ENCODE measurements around the gene ZNRD2. TPM values are rescaled to one million over a fixed set of nuclear protein-coding genes. Genes with fewer than 3 reads are reported as not detected.

The ZNRD2 gene
- total and polyA plus RNA-seq, 2 of the 8 experiments (the other 6 are each of a cell fraction or from before 2014, with no cell fraction given) = 53.4 to 125 TPM

GRCh38 chr11:65532388-65533064 lies 37.8 kb upstream of the ZNRD2 start:
- no peak overlapping the region for H3K18ac ChIP-seq (ENCODE audit: extremely low read depth, low read length)
- TF ChIP-seq TEAD4 (IDR thresholded peaks at IDR 0.05; ENCODE audit: low read depth, low read length) (no peak), EGR1 (IDR thresholded peaks at IDR 0.05; ENCODE audit: borderline replicate concordance, low read depth, low read length) (no peak), BRCA1 (IDR thresholded peaks at IDR 0.05; ENCODE audit: low read depth, low read length) (no peak), MAFK (IDR thresholded peaks at IDR 0.05; ENCODE audit: low read depth, low read length) (no peak)
- no peak overlapping the region for H2AFZ ChIP-seq (ENCODE audit: low read length)
- H3K9ac ChIP-seq (replicated peaks in 1 of 4; ENCODE audit: extremely low read depth in 1 of 4, low read depth in 3 of 4, low read length in 3 of 4) = no peak overlapping the region
- POLR2A ChIA-PET (ENCODE audit: partially characterized antibody) = interaction anchor here (0.9 to 1.6 kb wide), 3 partner anchors 23 to 35 kb away, joined by 3 to 4 read pairs (median 4); no protein-coding TSS in a partner anchor
- no peaks in the 10 kb centered on the region; the same call in 1 of the 2 replicates for H3K79me1 ChIP-seq (ENCODE audit: low read depth, low read length)
- H3K4ac ChIP-seq (replicated peaks; ENCODE audit: insufficient read length, low read depth, low read length) = no peak overlapping the region
- no peak overlapping the region for H3K23ac ChIP-seq (ENCODE audit: insufficient read length)
- no peaks in the 10 kb centered on the region for H3K79me2 ChIP-seq (ENCODE audit: control insufficient read depth in 1 of 2, insufficient read depth in 2 of 2, low read length in 2 of 2)
- no peak overlapping the region for H2BK5ac ChIP-seq (ENCODE audit: low read depth, low read length)
- no peak overlapping the region for H2BK12ac ChIP-seq (ENCODE audit: low read depth, low read length)
- peaks cover 2 to 20% (median 17%) of the 10 kb centered on the region in 4 experiments for H3K36me3 ChIP-seq (ENCODE audit: control insufficient read depth in 2 of 4, insufficient read depth in 4 of 4, low read length in 3 of 4)
- H3K23me2 ChIP-seq (ENCODE audit: low read depth, low read length) = no peaks in the 10 kb centered on the region
- no peak overlapping the region for H3K4me3 ChIP-seq (ENCODE audit: extremely low read depth in 1 of 4, insufficient read depth in 2 of 4, low read depth in 3 of 4, low read length in 4 of 4)
- H2BK20ac ChIP-seq (ENCODE audit: low read length) = no peak overlapping the region
- H4K8ac ChIP-seq (ENCODE audit: extremely low read depth, insufficient read depth, low read length) = no peak overlapping the region
- no peak overlapping the region for H3K27ac ChIP-seq (ENCODE audit: low read depth, low read length)
- H2BK15ac ChIP-seq (ENCODE audit: low read length) = no peak overlapping the region
- DNase-seq (ENCODE audit: low read depth in 1 of 2, low spot score in 2 of 2) (no peak), FAIRE-seq (no peak)
- WGBS, 2 experiments (ENCODE audit: extremely low coverage in 1 of 2, insufficient coverage in 1 of 2, insufficient read length in 1 of 2, insufficient replicate concordance in 2 of 2, low coverage in 1 of 2, low lambda C conversion rate in 2 of 2, missing lambda C conversion rate in 1 of 2) = 93% methylated on average over 14 of the region's 15 CpGs; no CpG with 5 or more reads in 1 of the 2 experiments
- no peak overlapping the region for H4K5ac ChIP-seq (ENCODE audit: insufficient read length, low read depth, low read length)
- H3K4me1 ChIP-seq (replicated peaks in 1 of 4; ENCODE audit: control insufficient read depth in 3 of 4, insufficient read depth in 4 of 4, low read length in 3 of 4) = no peaks in the 10 kb centered on the region
- H2AK5ac ChIP-seq (ENCODE audit: low read depth, low read length) = no peak overlapping the region
- no peaks in the 10 kb centered on the region for H3K27me3 ChIP-seq (replicated peaks in 1 of 4; ENCODE audit: control insufficient read depth in 3 of 4, extremely low read depth in 1 of 4, insufficient read depth in 3 of 4, low read length in 3 of 4)
- CTCF ChIA-PET (ENCODE audit: partially characterized antibody) = interaction anchor here (3.3 to 6.1 kb wide), 2 partner anchors 9 to 39 kb away, joined by 15 to 31 read pairs; partner anchors contain the start of genes FAM89B and ZNRD2
- no peak overlapping the region for H3K14ac ChIP-seq (ENCODE audit: insufficient read length)
- no peaks in the 10 kb centered on the region for H3K9me3 ChIP-seq (ENCODE audit: insufficient read depth in 2 of 2, low read depth in 1 of 2, low read length in 1 of 2)
- H4K20me1 ChIP-seq (replicated peaks in 1 of 2; ENCODE audit: control insufficient read depth in 1 of 2, insufficient read depth in 2 of 2, low read length in 2 of 2) = peaks cover 0 to 18% of the 10 kb centered on the region in 2 experiments
- no peak overlapping the region for H4K91ac ChIP-seq (replicated peaks; ENCODE audit: insufficient read length, low read length)
- H3K56ac ChIP-seq (replicated peaks; ENCODE audit: insufficient read length, low read depth, low read length) = no peak overlapping the region
- H3K4me2 ChIP-seq (ENCODE audit: insufficient read depth in 1 of 2, low read depth in 2 of 2, low read length in 2 of 2) = no peak overlapping the region; a peak in 1 of 4 replicates
- H2BK120ac ChIP-seq (replicated peaks; ENCODE audit: low read depth, low read length) = no peak overlapping the region
